Loucy (cell line): ENCODE results near the gene DVL3.

ENCODE experiments used
- H2AFZ ChIP-seq: fragments of 200-600 bp; sonication (generic); 2 replicates; pipeline ENCODE4 v1.6.0; 2016; ENCODE audit warnings: antibody characterized with exemption, mild to moderate bottlenecking, low read length, moderate library complexity
- H3F3A ChIP-seq: fragments of 200-600 bp; 2 replicates; pipeline ENCODE4 v1.6.0; 2016; ENCODE audit warnings: antibody characterized with exemption, low read depth, mild to moderate bottlenecking
- H3K27me3 ChIP-seq: fragments of 200-600 bp; sonication (generic); 2 replicates; pipeline ENCODE4 v1.6.1; 2014; ENCODE audit warnings: low read length, mild to moderate bottlenecking; ENCODE audit not compliant: insufficient read depth, poor library complexity, severe bottlenecking
- H3K36me3 ChIP-seq: fragments of 200-600 bp; sonication (generic); 2 replicates; pipeline ENCODE4 v1.6.1; 2016; ENCODE audit warnings: low read length; ENCODE audit not compliant: insufficient read depth
- H3K4me1 ChIP-seq: fragments of 200-600 bp; sonication (generic); 2 replicates; pipeline ENCODE4 v1.5.1; 2014; ENCODE audit warnings: low read length, mild to moderate bottlenecking; ENCODE audit not compliant: insufficient read depth, poor library complexity, severe bottlenecking
- H3K4me2 ChIP-seq: fragments of 200-600 bp; sonication (generic); 2 replicates; pipeline ENCODE4 v1.6.0; 2014; ENCODE audit warnings: antibody characterized with exemption, low read length, low read depth, mild to moderate bottlenecking; ENCODE audit not compliant: poor library complexity, severe bottlenecking
- H3K4me3 ChIP-seq: fragments of 200-600 bp; sonication (generic); 2 replicates; pipeline ENCODE4 v1.5.1; 2014; ENCODE audit warnings: low read length, mild to moderate bottlenecking, mixed read lengths; ENCODE audit not compliant: poor library complexity, severe bottlenecking
- H3K79me2 ChIP-seq: fragments of 200-600 bp; sonication (generic); 2 replicates; pipeline ENCODE4 v1.6.1; 2014; ENCODE audit warnings: low read length; ENCODE audit not compliant: insufficient read depth
- H3K9ac ChIP-seq: fragments of 200-600 bp; sonication (generic); 2 replicates; pipeline ENCODE4 v1.6.0; 2014; ENCODE audit warnings: mild to moderate bottlenecking, low read depth, low read length, moderate library complexity; ENCODE audit not compliant: poor library complexity, severe bottlenecking
- H3K9me2 ChIP-seq: fragments of 200-600 bp; sonication (generic); replicated peaks from 2 replicates; pipeline ENCODE4 v1.6.1; 2016; ENCODE audit warnings: low read depth, low read length, mixed read lengths
- H3K9me3 ChIP-seq: fragments of 200-600 bp; sonication (generic); 2 replicates; pipeline ENCODE4 v1.6.1; 2014; ENCODE audit warnings: mild to moderate bottlenecking, antibody characterized with exemption, low read length, low read depth; ENCODE audit not compliant: insufficient read depth
- H4K20me1 ChIP-seq: fragments of 200-600 bp; sonication (generic); 2 replicates; pipeline ENCODE4 v1.6.0; 2014; ENCODE audit warnings: antibody characterized with exemption, low read length, mild to moderate bottlenecking; ENCODE audit not compliant: insufficient read depth, poor library complexity, severe bottlenecking
- EZH2phosphoT487 ChIP-seq: fragments of 200-600 bp; IDR thresholded peaks from 2 replicates; pipeline ENCODE4 v1.6.1; 2018; ENCODE audit warnings: antibody characterized with exemption, mild to moderate bottlenecking, moderate library complexity, borderline replicate concordance
- TF ChIP-seq, protein P1 (sequence below): fragments of 200-600 bp; sonication (generic); conservative IDR thresholded peaks from 2 replicates; pipeline ENCODE4 v1.5.1; 2014; ENCODE audit warnings: mild to moderate bottlenecking, antibody characterized with exemption, low read length

Gene DVL3

GRCh38 chr3:184173374-184173722 is 18.2 kb downstream of the DVL3 start:
- Histone ChIP-seq H3K9me3 (no peaks in the 10 kb centered on the region), H3K4me3 (no peak overlapping the region), H3K79me2 (peaks cover 36% of the 10 kb centered on the region), H3K4me1 (peaks cover 25% of the 10 kb centered on the region), H3K9ac (no peak overlapping the region), H4K20me1 (peaks cover 6% of the 10 kb centered on the region), H3K36me3 (peaks cover 36% of the 10 kb centered on the region; the same call in 1 of the 2 replicates), H3K27me3 (no peaks in the 10 kb centered on the region), H2AFZ (no peak overlapping the region), H3K9me2 (no peaks in the 10 kb centered on the region), H3K4me2 (no peak overlapping the region), H3F3A (no peaks in the 10 kb centered on the region)
- TF ChIP-seq EZH2phosphoT487: no peak
- TF ChIP-seq, protein P1, sequence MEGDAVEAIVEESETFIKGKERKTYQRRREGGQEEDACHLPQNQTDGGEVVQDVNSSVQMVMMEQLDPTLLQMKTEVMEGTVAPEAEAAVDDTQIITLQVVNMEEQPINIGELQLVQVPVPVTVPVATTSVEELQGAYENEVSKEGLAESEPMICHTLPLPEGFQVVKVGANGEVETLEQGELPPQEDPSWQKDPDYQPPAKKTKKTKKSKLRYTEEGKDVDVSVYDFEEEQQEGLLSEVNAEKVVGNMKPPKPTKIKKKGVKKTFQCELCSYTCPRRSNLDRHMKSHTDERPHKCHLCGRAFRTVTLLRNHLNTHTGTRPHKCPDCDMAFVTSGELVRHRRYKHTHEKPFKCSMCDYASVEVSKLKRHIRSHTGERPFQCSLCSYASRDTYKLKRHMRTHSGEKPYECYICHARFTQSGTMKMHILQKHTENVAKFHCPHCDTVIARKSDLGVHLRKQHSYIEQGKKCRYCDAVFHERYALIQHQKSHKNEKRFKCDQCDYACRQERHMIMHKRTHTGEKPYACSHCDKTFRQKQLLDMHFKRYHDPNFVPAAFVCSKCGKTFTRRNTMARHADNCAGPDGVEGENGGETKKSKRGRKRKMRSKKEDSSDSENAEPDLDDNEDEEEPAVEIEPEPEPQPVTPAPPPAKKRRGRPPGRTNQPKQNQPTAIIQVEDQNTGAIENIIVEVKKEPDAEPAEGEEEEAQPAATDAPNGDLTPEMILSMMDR: no peak

DNA sequence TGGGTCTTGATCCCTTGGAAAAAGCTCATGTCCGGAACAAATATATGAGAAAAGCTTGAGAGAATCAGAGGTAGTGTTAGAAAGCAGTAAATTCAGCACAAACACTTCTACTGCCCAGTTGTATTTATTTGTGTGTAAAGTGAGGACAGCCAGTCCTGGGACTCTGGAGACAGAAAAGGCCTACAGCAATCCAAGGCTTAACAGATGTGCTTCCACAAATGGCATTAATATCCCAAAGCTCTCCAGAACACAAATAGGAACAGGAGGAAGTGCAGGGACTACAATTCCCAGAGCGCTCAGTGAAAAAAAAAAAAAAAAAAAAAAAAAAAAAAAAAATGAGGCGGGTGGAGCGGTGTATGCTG is 19.1 kb downstream of the DVL3 start:
- Histone ChIP-seq H3K9me3 (no peaks in the 10 kb centered on the region), H3K9ac (no peak overlapping the region), H3F3A (no peaks in the 10 kb centered on the region), H3K9me2 (no peaks in the 10 kb centered on the region), H3K27me3 (no peaks in the 10 kb centered on the region), H3K79me2 (peaks cover 45% of the 10 kb centered on the region), H3K36me3 (peaks cover 36% of the 10 kb centered on the region; the same call in 1 of the 2 replicates), H3K4me2 (peak overlapping the region; percentile 22), H3K4me3 (no peak overlapping the region), H3K4me1 (peaks cover 25% of the 10 kb centered on the region), H4K20me1 (peaks cover 6% of the 10 kb centered on the region), H2AFZ (peak overlapping the region; percentile 29; the same call in 1 of the 2 replicates)
- TF ChIP-seq, protein P1: no peak
- no peak for TF ChIP-seq EZH2phosphoT487

GRCh38 chr3:184174646-184175492 is 19.7 kb downstream of the DVL3 start, which contains the start of gene AP2M1:
Gene AP2M1, plus strand, starts transcription at chr3:184174855. Its CDS starts 2,139 bp downstream, at chr3:184176994.
- Histone ChIP-seq H3K9me2 (no peaks in the 10 kb centered on the region), H2AFZ (peak within 1 kb of the TSS; percentile 92), H3K4me2 (peak within 1 kb of the TSS; percentile 93), H3K27me3 (no peaks in the 10 kb centered on the region), H4K20me1 (peaks cover 6% of the 10 kb centered on the region), H3F3A (no peaks in the 10 kb centered on the region), H3K4me3 (peak within 1 kb of the TSS; percentile 87), H3K9ac (peak within 1 kb of the TSS; percentile 85), H3K4me1 (peaks cover 25% of the 10 kb centered on the region), H3K79me2 (peaks cover 45% of the 10 kb centered on the region), H3K9me3 (no peaks in the 10 kb centered on the region), H3K36me3 (peaks cover 35% of the 10 kb centered on the region; the same call in 1 of the 2 replicates)
- no peak for TF ChIP-seq EZH2phosphoT487
- TF ChIP-seq, protein P1: no peak
